GM18520 (cell line): ENCODE data around the gene VPS37D.
A peak's percentile ranks its signal among the peaks of the same experiment; 100 is the strongest.

ENCODE experiments used
- ATAC-seq: cut with Tn5 transposase; IDR thresholded peaks from one replicate; pipeline ENCODE4 v1.9.1; 2021; ENCODE audit not compliant: unreplicated experiment

The VPS37D gene

GRCh38 chr7:73678862-73679261 is 11.2 kb downstream of the VPS37D start:
- no peak for ATAC-seq

DNA sequence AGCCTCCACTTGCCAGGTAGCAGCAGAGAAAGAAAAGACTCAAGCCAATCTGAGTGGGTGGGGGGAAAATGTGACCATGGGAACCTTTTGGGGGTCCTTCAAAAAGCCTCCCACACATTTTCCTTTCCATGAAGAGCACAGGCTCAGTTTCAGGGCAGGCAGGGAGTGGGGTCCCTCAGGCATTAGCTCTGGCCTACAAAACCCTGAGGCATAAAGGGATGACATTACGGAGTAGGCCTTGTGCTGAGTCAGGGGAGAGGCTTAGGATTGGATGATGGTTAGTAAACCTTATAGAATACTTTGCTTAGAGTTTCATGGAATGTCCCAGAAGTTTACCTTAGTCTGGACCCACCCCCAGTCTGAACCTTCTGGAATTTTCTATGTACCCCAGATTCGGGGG is 12.1 kb downstream of the VPS37D start:
- no peak for ATAC-seq

- ATAC-seq, result no peak
Measured at GRCh38 chr7:73680501-73680900, 12.9 kb downstream of the VPS37D start.

- ATAC-seq, result no peak
Measured at GRCh38 chr7:73681031-73681430, 13.4 kb downstream of the VPS37D start.

- ATAC-seq, result no peak
Measured at GRCh38 chr7:73682745-73683055, 15.1 kb downstream of the VPS37D start.

DNA sequence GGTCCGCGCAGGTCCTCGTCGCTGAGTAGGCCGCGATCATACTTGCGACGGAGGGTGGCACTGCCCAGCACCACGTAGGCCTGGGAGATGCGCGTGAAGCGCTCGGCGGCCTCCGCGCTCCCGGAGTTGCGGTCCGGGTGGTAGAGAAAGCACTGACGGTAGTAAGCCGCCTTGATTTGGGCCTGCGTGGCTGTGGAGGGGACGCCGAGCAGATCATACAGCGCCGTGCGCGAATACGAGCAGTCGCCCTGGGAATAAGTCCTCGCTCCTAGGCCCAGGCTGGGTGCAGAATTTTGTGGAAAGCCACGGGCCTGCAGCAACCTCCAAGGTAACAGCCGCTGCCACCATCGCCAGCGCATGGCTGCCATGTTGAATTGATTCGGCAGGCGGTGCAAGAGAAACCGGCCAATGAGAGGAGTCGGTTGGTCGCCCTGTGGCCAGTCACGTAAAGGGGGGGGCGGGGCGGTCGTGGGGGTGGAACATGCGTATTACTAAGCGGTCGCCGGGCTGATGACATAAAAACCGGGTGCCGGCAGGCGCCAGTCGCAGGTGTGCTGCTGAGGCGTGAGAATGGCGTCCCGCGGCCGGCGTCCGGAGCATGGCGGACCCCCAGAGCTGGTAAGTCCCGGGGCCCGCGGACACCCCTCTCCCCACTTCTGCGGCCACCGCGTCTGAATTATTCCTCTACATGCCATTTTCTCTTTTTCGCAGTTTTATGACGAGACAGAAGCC is 15.6 kb downstream of the VPS37D start, which contains the start of the genes BUD23 and DNAJC30:
BUD23 (plus strand) TSS at position 542 of the 732 bp plus-strand sequence; CDS start at position 571, 29 bp downstream.
DNAJC30 (minus strand) TSS at position 398 of the 732 bp plus-strand sequence; CDS start at position 368, 30 bp downstream.
- ATAC-seq, result peak; percentile 79

GRCh38 chr7:73683788-73684693 is 16.4 kb downstream of the VPS37D start:
- no peak for ATAC-seq

- ATAC-seq, result no peak
Measured at GRCh38 chr7:73685311-73685710, 17.7 kb downstream of the VPS37D start.

DNA sequence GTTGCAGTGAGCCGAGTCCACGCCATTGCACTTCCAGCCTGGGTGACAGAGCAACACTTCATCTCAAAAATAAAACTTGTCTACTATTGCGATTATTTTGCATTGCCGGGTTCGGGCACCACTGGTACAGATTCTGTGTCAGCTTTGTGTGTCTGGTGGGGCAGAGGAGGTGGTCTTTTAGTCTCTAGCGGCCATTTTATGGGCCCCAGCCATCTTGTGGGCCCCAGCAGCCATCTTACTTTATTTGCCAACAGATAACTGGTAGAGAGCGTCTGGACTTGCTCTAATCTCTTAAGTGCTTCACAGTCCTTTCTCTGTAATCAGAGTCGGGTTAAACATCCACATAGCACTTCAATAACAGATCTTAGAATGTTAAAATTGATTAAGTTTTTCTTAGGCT is 20.7 kb downstream of the VPS37D start:
- no peak for ATAC-seq

GRCh38 chr7:73690646-73691045 is 23.0 kb downstream of the VPS37D start:
- no peak for ATAC-seq

- ATAC-seq, result no peak
Measured at GRCh38 chr7:73696372-73696771, 28.7 kb downstream of the VPS37D start.

DNA sequence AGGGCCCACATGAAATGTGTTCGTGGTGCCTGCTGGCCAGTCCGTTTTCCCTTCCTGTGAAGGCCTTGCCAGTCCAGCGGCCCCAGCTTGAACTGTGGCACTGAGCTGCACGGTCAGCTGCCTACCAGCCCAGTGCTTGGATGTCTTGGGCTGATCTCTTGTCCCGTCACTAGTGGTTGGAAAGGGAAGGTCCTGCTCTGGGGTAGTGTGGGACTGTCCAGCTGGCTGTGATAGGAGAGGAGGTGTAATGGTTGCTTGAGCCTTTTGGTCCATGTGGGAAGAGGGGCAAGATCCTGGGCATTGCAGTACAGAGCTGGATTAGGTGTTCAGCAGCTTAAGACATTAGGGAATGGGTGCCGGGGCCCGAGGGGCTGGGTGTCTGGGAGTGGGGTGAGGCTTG is 30.8 kb downstream of the VPS37D start:
- ATAC-seq, result no peak

DNA sequence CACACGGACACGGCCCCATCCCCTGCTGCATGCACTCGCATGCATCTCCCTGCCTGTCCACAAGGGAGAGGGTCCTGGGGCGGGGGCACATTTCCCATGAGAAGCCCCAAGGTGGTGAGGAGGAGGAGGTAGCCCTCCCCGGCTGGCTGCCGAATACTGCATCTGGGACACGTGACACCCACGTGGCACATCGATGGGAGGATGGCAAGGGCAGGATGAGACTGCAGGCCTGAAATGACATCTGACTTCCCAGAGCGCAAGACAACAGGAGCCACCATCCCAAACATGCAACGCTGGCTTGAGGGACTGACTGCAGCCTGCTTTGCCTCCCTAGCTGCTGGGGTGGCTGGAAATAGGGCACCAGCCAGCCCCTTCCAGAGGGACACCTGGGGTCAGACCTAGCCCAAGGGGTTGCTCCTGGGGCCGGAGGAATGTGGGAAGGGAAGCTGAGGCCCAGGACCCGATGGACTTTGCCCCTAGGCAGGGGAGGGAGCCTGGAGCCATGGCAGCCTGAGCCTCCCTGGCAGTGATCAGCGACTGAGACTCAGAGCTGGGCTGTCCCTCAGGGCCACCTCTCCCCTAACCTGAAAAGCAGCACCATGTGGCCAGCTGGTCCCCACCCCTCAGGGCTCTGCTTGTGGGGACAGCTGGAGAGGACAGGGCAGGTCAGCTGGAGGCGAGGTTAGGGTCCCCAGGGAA is 31.9 kb downstream of the VPS37D start:
- ATAC-seq, result no peak

GRCh38 chr7:73700069-73700423 is 32.4 kb downstream of the VPS37D start:
- no peak for ATAC-seq

DNA sequence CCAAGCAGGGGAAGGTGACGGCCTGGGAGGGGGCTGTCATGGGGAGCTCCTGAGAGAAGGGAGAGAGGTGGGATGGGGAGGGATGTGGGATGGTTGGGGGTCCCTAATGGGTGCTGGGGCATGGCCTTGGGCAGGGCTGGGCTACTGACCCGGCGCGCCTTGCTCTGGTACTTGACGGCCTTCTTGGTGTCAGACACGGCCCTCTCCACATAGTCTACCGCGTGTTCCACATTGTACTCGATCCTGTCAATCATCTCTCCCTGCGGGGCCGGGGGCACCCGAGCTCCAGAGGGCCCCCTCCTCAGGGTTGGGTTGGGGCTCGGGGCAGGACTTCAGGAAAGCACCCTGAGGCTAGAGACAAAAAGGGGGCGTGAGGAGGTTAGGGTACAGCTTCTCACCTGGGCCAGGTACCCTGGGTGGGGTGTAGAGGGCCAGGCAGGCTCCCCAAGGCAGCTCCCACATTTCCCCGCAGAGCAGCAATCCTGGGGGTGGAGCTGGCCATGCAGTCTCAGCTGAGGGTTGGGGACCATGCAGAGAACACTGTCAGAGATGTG is 33.0 kb downstream of the VPS37D start:
- no peak for ATAC-seq

DNA sequence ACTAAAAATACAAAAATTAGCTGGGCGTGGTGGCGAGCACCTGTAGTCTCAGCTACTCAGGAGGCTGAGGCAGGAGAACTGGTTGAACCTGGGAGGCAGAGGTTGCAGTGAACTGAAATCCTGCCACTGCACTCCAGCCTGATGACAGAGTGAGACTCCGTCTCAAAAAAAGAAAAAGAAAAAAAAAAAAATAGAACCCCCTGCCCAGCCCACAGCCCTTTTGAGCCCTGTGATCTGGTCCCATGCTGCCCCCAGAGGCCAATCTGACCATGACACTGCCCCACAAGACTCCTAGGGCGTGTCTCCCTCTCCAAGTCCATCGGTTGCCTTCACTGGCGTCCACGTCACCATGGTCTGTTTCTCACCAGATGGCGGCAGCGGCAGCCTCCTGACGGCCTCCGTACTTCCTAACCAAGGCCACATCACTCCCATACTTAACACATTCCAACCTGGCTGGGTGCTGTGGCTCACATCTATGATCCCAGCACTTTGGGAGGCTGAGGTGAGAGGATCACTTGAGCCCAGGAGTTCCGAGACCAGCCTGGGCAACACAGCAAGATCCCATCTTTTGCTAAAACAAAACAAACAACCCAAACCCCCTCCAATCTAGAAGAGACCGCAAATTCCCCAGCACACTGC is 33.8 kb downstream of the VPS37D start:
- ATAC-seq, result no peak

GRCh38 chr7:73702226-73702625 is 34.6 kb downstream of the VPS37D start:
- ATAC-seq, result no peak

DNA sequence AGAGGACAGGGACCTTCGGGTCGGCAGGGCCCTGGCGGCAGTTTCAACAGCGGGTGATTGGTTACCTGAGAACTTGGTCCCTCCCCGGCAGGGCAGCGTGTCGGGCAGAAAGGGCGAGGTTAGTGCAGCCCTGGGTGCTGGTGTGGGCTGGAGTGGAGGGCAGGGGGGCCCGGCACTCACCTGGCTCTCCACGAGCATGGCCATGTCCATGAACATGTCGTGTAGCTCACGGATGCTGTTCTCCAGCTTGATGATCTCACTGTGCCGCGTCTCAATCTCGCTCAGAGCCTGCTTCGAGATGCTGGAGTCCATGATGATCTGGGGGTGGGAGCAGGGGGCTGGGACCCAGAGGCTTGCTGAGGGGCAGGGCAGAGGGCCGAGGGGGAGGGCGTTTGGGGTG is 35.0 kb downstream of the VPS37D start:
- no peak for ATAC-seq

DNA sequence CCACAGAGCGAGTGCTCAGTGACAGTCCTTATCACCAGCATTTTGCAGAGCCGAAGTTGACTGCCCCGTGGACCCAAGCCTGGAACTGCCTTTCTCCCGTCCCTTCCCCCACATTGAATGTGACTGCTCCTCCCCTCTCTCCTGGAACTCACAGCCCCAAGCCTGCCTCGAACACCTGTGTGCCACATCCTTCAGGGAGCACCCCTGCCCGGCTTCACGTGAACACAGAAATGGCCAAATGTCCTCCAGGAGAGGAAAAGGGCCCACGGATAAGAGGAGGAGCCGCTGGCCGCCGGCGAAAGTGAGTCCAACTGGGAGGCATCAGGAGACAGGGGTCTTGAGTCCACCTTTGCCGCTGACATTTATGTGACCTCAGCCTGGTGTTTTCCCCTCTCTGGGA is 35.6 kb downstream of the VPS37D start:
- no peak for ATAC-seq

DNA sequence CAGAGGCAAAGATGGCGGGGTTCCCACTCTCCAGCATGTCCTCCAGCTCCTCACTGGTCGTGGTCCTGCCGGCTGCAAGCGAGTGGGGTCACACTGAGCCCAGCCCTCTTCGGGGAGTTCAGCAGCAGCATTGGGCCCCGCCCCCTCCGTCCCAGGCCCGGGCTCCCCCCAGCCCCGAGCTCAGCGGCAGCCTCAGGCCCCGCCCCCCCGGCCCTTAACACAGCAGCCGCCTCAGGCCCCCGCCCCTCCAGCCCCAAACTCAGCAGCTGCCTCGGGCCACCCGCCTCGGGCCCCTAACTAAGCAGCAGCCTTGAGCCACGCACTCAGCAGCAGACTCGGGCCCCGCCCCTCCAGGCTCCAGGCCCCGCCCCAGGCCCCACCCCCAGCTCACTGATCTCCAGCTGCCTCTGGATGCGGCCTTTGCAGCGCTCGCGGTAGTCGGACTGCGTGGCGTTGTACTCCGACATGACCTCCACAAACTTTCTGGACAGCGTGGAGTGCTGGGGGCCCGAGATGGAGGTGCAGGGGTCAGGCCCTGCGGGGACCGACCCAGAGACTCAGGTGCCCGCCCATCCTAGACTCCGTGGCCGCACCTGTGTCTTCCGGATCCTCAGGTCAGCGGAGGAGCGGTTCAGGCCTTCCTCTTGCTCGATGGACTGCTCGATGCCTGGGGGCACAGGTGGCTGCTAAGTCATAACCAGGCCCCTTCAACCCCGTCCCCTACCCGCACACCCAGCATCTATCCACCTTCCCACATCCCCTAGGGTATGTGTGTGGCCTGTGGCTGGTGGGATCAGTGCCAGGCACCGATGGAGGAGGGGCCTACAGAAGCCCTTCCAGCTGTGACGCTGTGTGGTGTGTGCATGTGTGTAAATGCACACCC is 36.4 kb downstream of the VPS37D start:
- ATAC-seq, result no peak
